CD4-positive, alpha-beta T cell treated with Interleukin-10 for 1 hour (primary cell): ENCODE measurements around the gene ZNF217.
"Not testable (repeated sequence)": the region's sequence is repeated elsewhere in the genome, so short reads cannot be mapped to it uniquely, and the experiment has no call there.

Experiments
- DNase-seq: peaks from one replicate; pipeline ENCODE4 v3.0.0-alpha.2; 2020

Gene ZNF217

GRCh38 chr20:53621482-53622246 is 28.0 kb upstream of the ZNF217 start:
- no peak for DNase-seq

- not testable (repeated sequence) for DNase-seq
Observed at GRCh38 chr20:53618490-53619000, 24.9 kb upstream of the ZNF217 start.

- no peak for DNase-seq
Observed at GRCh38 chr20:53617791-53618489, 24.3 kb upstream of the ZNF217 start.

GRCh38 chr20:53616489-53616888 is 22.9 kb upstream of the ZNF217 start:
- DNase-seq: not testable (repeated sequence)

- no peak for DNase-seq
Observed at GRCh38 chr20:53613748-53614147, 20.1 kb upstream of the ZNF217 start.

- not testable (repeated sequence) for DNase-seq
Observed at GRCh38 chr20:53612289-53612688, 18.6 kb upstream of the ZNF217 start.

- DNase-seq: no peak
Observed at GRCh38 chr20:53611449-53611894, 17.8 kb upstream of the ZNF217 start.

- DNase-seq: peak; percentile 82
Observed at GRCh38 chr20:53609491-53610445, 16.1 kb upstream of the ZNF217 start.

GRCh38 chr20:53608456-53609452 is 15.1 kb upstream of the ZNF217 start:
- peak; percentile 60 for DNase-seq

GRCh38 chr20:53608071-53608455 is 14.4 kb upstream of the ZNF217 start:
- DNase-seq: no peak

GRCh38 chr20:53606364-53606985 is 12.8 kb upstream of the ZNF217 start:
- no peak for DNase-seq

GRCh38 chr20:53605401-53605800 is 11.8 kb upstream of the ZNF217 start:
- DNase-seq: not testable (repeated sequence)

GRCh38 chr20:53604846-53605245 is 11.2 kb upstream of the ZNF217 start:
- not testable (repeated sequence) for DNase-seq

- DNase-seq: no peak
Observed at GRCh38 chr20:53602661-53603060, 9.0 kb upstream of the ZNF217 start.

- DNase-seq: no peak
Observed at GRCh38 chr20:53599910-53600632, 6.4 kb upstream of the ZNF217 start.

GRCh38 chr20:53599378-53599777 is 5.7 kb upstream of the ZNF217 start:
- DNase-seq: no peak

- no peak for DNase-seq
Observed at GRCh38 chr20:53599044-53599362, 5.4 kb upstream of the ZNF217 start.

GRCh38 chr20:53598140-53599043 is 4.8 kb upstream of the ZNF217 start:
- peak; percentile 55 for DNase-seq

- no peak for DNase-seq
Observed at GRCh38 chr20:53597521-53598120, 4.0 kb upstream of the ZNF217 start.
